Astrocyte (in vitro differentiated cells and primary cell): ENCODE data around the gene KCNQ5.

ENCODE experiments used
- EZH2 ChIP-seq: IDR thresholded peaks from 2 replicates; pipeline ENCODE4 v1.6.1; 2012; ENCODE audit warnings: mild to moderate bottlenecking, low read length, inconsistent platforms; ENCODE audit not compliant: insufficient read depth
- TF ChIP-seq, protein P1 (sequence below): IDR thresholded peaks from 2 replicates; pipeline ENCODE4 v1.5.1; 2011; ENCODE audit warnings: low read depth, mild to moderate bottlenecking, inconsistent platforms, low read length, moderate library complexity; ENCODE audit not compliant: insufficient read depth

- TF ChIP-seq, protein P1, sequence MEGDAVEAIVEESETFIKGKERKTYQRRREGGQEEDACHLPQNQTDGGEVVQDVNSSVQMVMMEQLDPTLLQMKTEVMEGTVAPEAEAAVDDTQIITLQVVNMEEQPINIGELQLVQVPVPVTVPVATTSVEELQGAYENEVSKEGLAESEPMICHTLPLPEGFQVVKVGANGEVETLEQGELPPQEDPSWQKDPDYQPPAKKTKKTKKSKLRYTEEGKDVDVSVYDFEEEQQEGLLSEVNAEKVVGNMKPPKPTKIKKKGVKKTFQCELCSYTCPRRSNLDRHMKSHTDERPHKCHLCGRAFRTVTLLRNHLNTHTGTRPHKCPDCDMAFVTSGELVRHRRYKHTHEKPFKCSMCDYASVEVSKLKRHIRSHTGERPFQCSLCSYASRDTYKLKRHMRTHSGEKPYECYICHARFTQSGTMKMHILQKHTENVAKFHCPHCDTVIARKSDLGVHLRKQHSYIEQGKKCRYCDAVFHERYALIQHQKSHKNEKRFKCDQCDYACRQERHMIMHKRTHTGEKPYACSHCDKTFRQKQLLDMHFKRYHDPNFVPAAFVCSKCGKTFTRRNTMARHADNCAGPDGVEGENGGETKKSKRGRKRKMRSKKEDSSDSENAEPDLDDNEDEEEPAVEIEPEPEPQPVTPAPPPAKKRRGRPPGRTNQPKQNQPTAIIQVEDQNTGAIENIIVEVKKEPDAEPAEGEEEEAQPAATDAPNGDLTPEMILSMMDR: no peak
- TF ChIP-seq EZH2: no peak
These were observed 291.9 kb downstream of the KCNQ5 start for GRCh38 chr6:72913797-72914196.
